Stimulated activated CD8-positive, alpha-beta memory T cell treated with anti-CD3 and anti-CD28 coated beads, Interleukin-7, amount 100 ng/mL, for 4 hours (primary cell): ENCODE measurements around the gene CMTM3.
"Not testable (repeated sequence)": the region's sequence is repeated elsewhere in the genome, so short reads cannot be mapped to it uniquely, and the experiment has no call there.

Experiments used
- DNase-seq, 2 donors: peaks; one replicate each; pipeline ENCODE4 v3.0.0-alpha.2; 2020; ENCODE audit warnings: low read depth in 2 of 2

CMTM3 gene

GRCh38 chr16:66581246-66581952 is 23.1 kb upstream of the CMTM3 start:
- DNase-seq, result no peak

- DNase-seq, result no peak
Measured at GRCh38 chr16:66585481-66586239, 18.8 kb upstream of the CMTM3 start.

GRCh38 chr16:66587881-66588600 is 16.5 kb upstream of the CMTM3 start:
- no peak for DNase-seq

- DNase-seq, result peak; percentile 48 to 52
Measured at GRCh38 chr16:66588981-66589713, 15.4 kb upstream of the CMTM3 start.

- no peak for DNase-seq
Measured at GRCh38 chr16:66590322-66590721, 14.2 kb upstream of the CMTM3 start.

- no peak for DNase-seq
Measured at GRCh38 chr16:66591018-66591417, 13.5 kb upstream of the CMTM3 start.

GRCh38 chr16:66592241-66592640 is 12.3 kb upstream of the CMTM3 start:
- DNase-seq, result no peak

- no peak for DNase-seq
Measured at GRCh38 chr16:66592814-66593213, 11.7 kb upstream of the CMTM3 start.

- DNase-seq, result no peak
Measured at GRCh38 chr16:66594739-66595138, 9.8 kb upstream of the CMTM3 start.

- not testable (repeated sequence) for DNase-seq
Measured at GRCh38 chr16:66596559-66596958, 7.9 kb upstream of the CMTM3 start.

- no peak for DNase-seq
Measured at GRCh38 chr16:66596986-66597848, 7.3 kb upstream of the CMTM3 start.

- no peak for DNase-seq
Measured at GRCh38 chr16:66598111-66598510, 6.4 kb upstream of the CMTM3 start.

- DNase-seq, result no peak
Measured at GRCh38 chr16:66599726-66600125, 4.8 kb upstream of the CMTM3 start.

GRCh38 chr16:66600477-66600876 is 4.0 kb upstream of the CMTM3 start:
- DNase-seq, result no peak

GRCh38 chr16:66601471-66601870 is 3.0 kb upstream of the CMTM3 start:
- DNase-seq, result no peak

- peak; percentile 42 to 55 for DNase-seq
Measured at GRCh38 chr16:66603537-66604375, 748 bp upstream of the CMTM3 start.

GRCh38 chr16:66605177-66605978 is 874 bp downstream of the CMTM3 start:
- peak; percentile 4 to 46 for DNase-seq

- DNase-seq, result no peak
Measured at GRCh38 chr16:66605979-66606751, 1.7 kb downstream of the CMTM3 start.
